ENCODE results near the gene PDHX.

GRCh38 chr11:34975482-34975881, 59.1 kb downstream of the PDHX start:
- TF ChIP-seq ZNF70 (CRISPR knock-in tag; IDR thresholded peaks at IDR 0.05), result no peak
- TF ChIP-seq ISL1 (CRISPR knock-in tag; IDR thresholded peaks at IDR 0.05), result no peak
- no peak for TF ChIP-seq CSDC2 (CRISPR knock-in tag; IDR thresholded peaks at IDR 0.05)
- no peak for TF ChIP-seq GLIS3 (CRISPR knock-in tag; IDR thresholded peaks at IDR 0.05)
- no peak for TF ChIP-seq PPARA (CRISPR knock-in tag; IDR thresholded peaks at IDR 0.05; ENCODE audit: borderline replicate concordance)
- TF ChIP-seq RARB (CRISPR knock-in tag; IDR thresholded peaks at IDR 0.05), result no peak
